Testis (tissue), 3 donors: ENCODE data around the gene PRR16. TPM values are rescaled to one million over a fixed set of nuclear protein-coding genes. Genes with fewer than 3 reads are reported as not detected.

Experiments used
- DNase-seq: peaks from one replicate; pipeline ENCODE4 v3.0.0-alpha.2; 2019
- H3K27ac ChIP-seq, 2 donors: fragments of 200-600 bp; sonication (generic); one replicate each; pipeline ENCODE4 v1.5.1; 2019
- H3K27me3 ChIP-seq: fragments of 200-600 bp; sonication (generic); one replicate; pipeline ENCODE4 v1.5.1; 2019
- H3K36me3 ChIP-seq: fragments of 200-600 bp; sonication (generic); one replicate; pipeline ENCODE4 v1.5.1; 2017; ENCODE audit warnings: low read depth; ENCODE audit errors: missing control alignments
- H3K4me1 ChIP-seq: fragments of 200-600 bp; sonication (generic); one replicate; pipeline ENCODE4 v1.5.1; 2019
- H3K4me3 ChIP-seq, 2 donors: fragments of 200-600 bp; sonication (generic); one replicate each; pipeline ENCODE4 v1.5.1; 2017 to 2019
- H3K9me3 ChIP-seq: fragments of 200-600 bp; sonication (generic); one replicate; pipeline ENCODE4 v1.5.1; 2017
- CTCF ChIP-seq, 3 experiments: fragments of 450-650 bp in 2 of 3; fragments of 200-600 bp in 1 of 3; sonication (generic) in 1 of 3; IDR thresholded peaks; one replicate each; pipeline ENCODE4 v1.5.1; 2016 to 2019; ENCODE audit warnings: antibody characterized with exemption in 3 of 3, mild to moderate bottlenecking in 2 of 3, moderate library complexity in 1 of 3
- POLR2A ChIP-seq: fragments of 450-650 bp; IDR thresholded peaks from one replicate; pipeline ENCODE4 v1.6.1; 2017; ENCODE audit warnings: antibody characterized with exemption, mild to moderate bottlenecking, moderate library complexity
- WGBS, 2 donors: methylation state at CpG; one replicate each; pipeline ENCODE4 v1.1.5; 2018; 5-methylcytosine and 5-hydroxymethylcytosine counted together
- intact Hi-C: fragments of 100-400 bp; cut with DNase I; formaldehyde crosslinking; loops from one replicate; pipeline ENCODE4 v1.15.1; 2023; ENCODE audit warnings: low total_unique reads
- polyA plus RNA-seq: library from polyadenylated mRNA; stranded (reverse); fragments of 350-450 nt; fragmentation: Illumina TruSeq; extraction: RNeasy Lipid Tissue Mini Kit (QIAGEN cat#74804); gene quantifications from one replicate; pipeline ENCODE4 v1.2.3, GENCODE V29; 2014; ENCODE audit warnings: low read depth, low replicate concordance; ENCODE audit not compliant: insufficient read depth
- total RNA-seq, 2 donors: library from RNA; depleted of rRNA; stranded (reverse); fragments of >200 nt; gene quantifications; one replicate each; pipeline ENCODE4 v1.2.3, GENCODE V29; 2016

The PRR16 gene
- total and polyA plus RNA-seq, 3 donors from 2014 or later, result 0.68 to 3.4 (median 1.5) TPM

GRCh38 chr5:120465436-120465961, 1.4 kb downstream of the PRR16 start:
- intact Hi-C loops, result no loop called here

GRCh38 chr5:120466341-120467006, 2.4 kb downstream of the PRR16 start:
- Histone ChIP-seq H3K4me3 (no peak overlapping the region), H3K27me3 (no peaks in the 10 kb centered on the region), H3K9me3 (no peaks in the 10 kb centered on the region), H3K27ac (no peak overlapping the region), H3K4me1 (no peaks in the 10 kb centered on the region), H3K36me3 (no peaks in the 10 kb centered on the region)
- 56 to 76% methylated on average over 4 of the region's 4 CpGs for WGBS, 2 donors
- DNase-seq, result no peak
- TF ChIP-seq POLR2A, result no peak
- no peak for TF ChIP-seq CTCF (IDR thresholded peaks at IDR 0.05)
- intact Hi-C loops, result no loop called here

More at GRCh38 chr5:120465436-120465961, 1.4 kb downstream of the PRR16 start:
- no peaks in the 10 kb centered on the region for H3K9me3 ChIP-seq
- H3K4me1 ChIP-seq, result no peaks in the 10 kb centered on the region
- no peaks in the 10 kb centered on the region for H3K27me3 ChIP-seq
- WGBS, 2 donors, result 2% methylated on average over 27 to 33 of the region's 33 CpGs
- peak overlapping the region; percentile 47 to 54 for H3K4me3 ChIP-seq
- no peaks in the 10 kb centered on the region for H3K36me3 ChIP-seq
- H3K27ac ChIP-seq, result no peak overlapping the region
- peak; percentile 24 for DNase-seq
- TF ChIP-seq POLR2A (no peak), CTCF (IDR thresholded peaks at IDR 0.05) (no peak)

- Histone ChIP-seq H3K4me3 (no peak overlapping the region), H3K9me3 (no peaks in the 10 kb centered on the region), H3K27me3 (no peaks in the 10 kb centered on the region), H3K27ac (no peak overlapping the region), H3K4me1 (no peaks in the 10 kb centered on the region), H3K36me3 (no peaks in the 10 kb centered on the region)
- DNase-seq, result no peak
- TF ChIP-seq CTCF (IDR thresholded peaks at IDR 0.05) (no peak), POLR2A (no peak)
- intact Hi-C loops, result no loop called here
Observed at GRCh38 chr5:120471971-120472370, 7.9 kb downstream of the PRR16 start.

DNA sequence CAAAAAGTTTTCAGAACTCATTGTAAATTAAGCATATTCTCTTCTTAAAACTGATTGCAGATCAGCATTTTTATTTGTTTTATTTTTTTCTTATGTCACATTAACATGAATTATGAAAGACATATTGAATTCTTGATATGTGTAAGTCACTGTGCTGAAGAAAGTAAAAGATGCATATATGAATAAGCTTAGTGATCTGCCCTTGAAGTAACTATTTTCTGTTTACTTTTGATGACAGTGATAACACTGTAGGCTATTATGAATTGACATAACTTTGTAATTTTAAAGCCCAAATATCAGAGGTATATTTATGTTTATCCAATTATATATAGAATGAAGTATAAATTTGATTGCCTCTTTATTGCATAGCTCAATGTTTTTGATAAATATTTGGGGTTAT, 8.8 kb downstream of the PRR16 start:
- Histone ChIP-seq H3K36me3 (no peaks in the 10 kb centered on the region), H3K4me3 (no peak overlapping the region), H3K27me3 (no peaks in the 10 kb centered on the region), H3K9me3 (no peaks in the 10 kb centered on the region), H3K4me1 (no peaks in the 10 kb centered on the region), H3K27ac (no peak overlapping the region)
- DNase-seq, result no peak
- intact Hi-C loops, result no loop called here
- TF ChIP-seq POLR2A (no peak), CTCF (IDR thresholded peaks at IDR 0.05) (no peak)

GRCh38 chr5:120473332-120473731, 9.2 kb downstream of the PRR16 start:
- Histone ChIP-seq H3K4me1 (no peaks in the 10 kb centered on the region), H3K27ac (no peak overlapping the region), H3K36me3 (no peaks in the 10 kb centered on the region), H3K27me3 (no peaks in the 10 kb centered on the region), H3K9me3 (no peaks in the 10 kb centered on the region), H3K4me3 (no peak overlapping the region)
- 76 to 77% methylated on average over 2 of the region's 2 CpGs for WGBS, 2 donors
- intact Hi-C loops, result no loop called here
- DNase-seq, result no peak
- TF ChIP-seq POLR2A (no peak), CTCF (IDR thresholded peaks at IDR 0.05) (no peak)
